K562 (cell line): ENCODE data around the gene RPTN.

ENCODE experiments used
- CAMTA2 ChIP-seq: fragments of 250-450 bp; sonication (Bioruptor Pico); conservative IDR thresholded peaks from 2 replicates; pipeline ENCODE4 v1.5.1; 2022
- E2F3 ChIP-seq: fragments of 250-450 bp; sonication (Bioruptor Pico); IDR thresholded peaks from 2 replicates; pipeline ENCODE4 v1.4.0; 2020; ENCODE audit warnings: mild to moderate bottlenecking
- EP300 ChIP-seq: IDR thresholded peaks from 2 replicates; pipeline ENCODE4 v1.6.1; 2012; ENCODE audit warnings: low read length, improper control_type of control experiment
- EZH2 ChIP-seq: IDR thresholded peaks from 2 replicates; pipeline ENCODE4 v1.6.1; 2012; ENCODE audit warnings: low read depth, mild to moderate bottlenecking, inconsistent platforms, low read length, borderline replicate concordance
- POLR2AphosphoS2 ChIP-seq: IDR thresholded peaks from 2 replicates; pipeline ENCODE4 v1.6.1; 2012; ENCODE audit warnings: low read length, improper control_type of control experiment
- TF ChIP-seq, protein P1 (sequence below), 3 experiments: IDR thresholded peaks in 2 of 3; conservative IDR thresholded peaks in 1 of 3; 2 replicates each; pipeline ENCODE4 v1.5.1; 2011 to 2012; ENCODE audit warnings: low read length in 3 of 3, mild to moderate bottlenecking in 3 of 3, control low read depth in 2 of 3, improper control_type of control experiment in 1 of 3, inconsistent platforms in 1 of 3, low read depth in 1 of 3, mixed read lengths in 1 of 3, moderate library complexity in 1 of 3; ENCODE audit not compliant: insufficient read depth in 2 of 3

DNA sequence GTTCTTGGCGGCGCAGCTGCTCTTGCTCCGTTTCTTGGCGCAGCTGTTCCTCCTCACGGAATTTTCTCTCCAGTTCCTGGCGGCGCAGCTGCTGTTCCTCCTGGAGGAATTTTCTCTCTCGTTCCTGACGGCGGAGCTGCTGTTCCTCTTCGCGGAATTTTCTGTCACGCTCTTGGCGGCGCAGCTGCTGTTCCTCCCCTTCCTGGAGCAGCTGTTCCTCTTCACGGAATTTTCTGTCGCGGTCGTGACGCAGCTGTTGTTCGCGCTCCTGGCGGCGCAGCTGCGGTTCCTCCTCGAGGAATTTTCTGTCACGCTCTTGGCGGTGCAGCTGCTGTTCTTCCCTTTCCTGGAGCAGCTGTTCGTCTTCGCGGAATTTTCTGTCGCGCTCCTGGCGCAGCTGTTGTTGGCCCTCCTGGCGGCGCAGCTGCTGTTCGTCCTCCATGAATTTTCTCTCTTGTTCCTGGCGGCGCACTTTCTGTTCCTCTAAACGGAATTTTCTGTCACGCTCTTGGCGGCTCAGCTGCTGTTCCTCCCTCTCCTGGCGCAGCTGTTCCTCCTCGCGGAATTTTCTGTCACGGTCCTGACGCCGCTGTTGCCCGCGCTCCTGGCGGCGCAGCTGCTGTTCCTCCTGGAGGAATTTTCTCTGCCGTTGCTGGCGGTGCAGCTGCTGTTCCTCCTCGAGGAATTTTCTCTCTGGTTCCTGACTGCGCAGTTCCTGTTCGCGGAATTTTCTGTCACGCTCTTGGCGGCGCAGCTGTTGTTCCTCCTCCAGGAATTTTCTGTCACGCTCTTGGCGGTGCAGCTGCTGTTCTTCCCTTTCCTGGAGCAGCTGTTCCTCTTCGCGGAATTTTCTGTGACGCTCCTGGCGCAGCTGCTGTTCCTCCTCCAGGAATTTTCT, 50.8 kb downstream of the RPTN start:
- TF ChIP-seq POLR2AphosphoS2 (no peak), E2F3 (CRISPR knock-in tag) (no peak), CAMTA2 (no peak), EZH2 (no peak), EP300 (no peak)
- TF ChIP-seq, protein P1, sequence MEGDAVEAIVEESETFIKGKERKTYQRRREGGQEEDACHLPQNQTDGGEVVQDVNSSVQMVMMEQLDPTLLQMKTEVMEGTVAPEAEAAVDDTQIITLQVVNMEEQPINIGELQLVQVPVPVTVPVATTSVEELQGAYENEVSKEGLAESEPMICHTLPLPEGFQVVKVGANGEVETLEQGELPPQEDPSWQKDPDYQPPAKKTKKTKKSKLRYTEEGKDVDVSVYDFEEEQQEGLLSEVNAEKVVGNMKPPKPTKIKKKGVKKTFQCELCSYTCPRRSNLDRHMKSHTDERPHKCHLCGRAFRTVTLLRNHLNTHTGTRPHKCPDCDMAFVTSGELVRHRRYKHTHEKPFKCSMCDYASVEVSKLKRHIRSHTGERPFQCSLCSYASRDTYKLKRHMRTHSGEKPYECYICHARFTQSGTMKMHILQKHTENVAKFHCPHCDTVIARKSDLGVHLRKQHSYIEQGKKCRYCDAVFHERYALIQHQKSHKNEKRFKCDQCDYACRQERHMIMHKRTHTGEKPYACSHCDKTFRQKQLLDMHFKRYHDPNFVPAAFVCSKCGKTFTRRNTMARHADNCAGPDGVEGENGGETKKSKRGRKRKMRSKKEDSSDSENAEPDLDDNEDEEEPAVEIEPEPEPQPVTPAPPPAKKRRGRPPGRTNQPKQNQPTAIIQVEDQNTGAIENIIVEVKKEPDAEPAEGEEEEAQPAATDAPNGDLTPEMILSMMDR (IDR thresholded peaks at IDR 0.05 in 2 of 3, conservative IDR thresholded peaks at IDR 0.05 in 1 of 3; ENCODE audit: insufficient read depth in 2 of 3, low read depth in 1 of 3, low read length in 3 of 3), result no peak
